ENCODE data around the gene NPIPA1.
A peak's percentile ranks its signal among the peaks of the same experiment; 100 is the strongest.
"Not testable (repeated sequence)": the region's sequence is repeated elsewhere in the genome, so short reads cannot be mapped to it uniquely, and the experiment has no call there.

Gene NPIPA1

GRCh38 chr16:14930971-14931370 lies 6.3 kb upstream of the NPIPA1 start:
- not testable (repeated sequence) for DNase-seq (ENCODE audit: low spot score)

GRCh38 chr16:14932581-14933375 lies 4.5 kb upstream of the NPIPA1 start:
- DNase-seq (ENCODE audit: low spot score) = not testable (repeated sequence)

- not testable (repeated sequence) for DNase-seq (ENCODE audit: low spot score)
These were observed 751 bp downstream of the NPIPA1 start for GRCh38 chr16:14937994-14938393.

- DNase-seq (ENCODE audit: low spot score) = not testable (repeated sequence)
These were observed 5.4 kb downstream of the NPIPA1 start for GRCh38 chr16:14942686-14943085.

- no peak for DNase-seq (ENCODE audit: low spot score)
These were observed 18.4 kb downstream of the NPIPA1 start for GRCh38 chr16:14955546-14956231.

GRCh38 chr16:14957576-14958322 lies 20.5 kb downstream of the NPIPA1 start:
- no peak for DNase-seq (ENCODE audit: low spot score)

GRCh38 chr16:14958323-14958600 lies 21.0 kb downstream of the NPIPA1 start:
- DNase-seq (ENCODE audit: low spot score) = no peak

- no peak for DNase-seq (ENCODE audit: low spot score)
These were observed 21.7 kb downstream of the NPIPA1 start for GRCh38 chr16:14958970-14959369.

GRCh38 chr16:14961405-14962186 lies 24.4 kb downstream of the NPIPA1 start:
- no peak for DNase-seq (ENCODE audit: low spot score)

- no peak for DNase-seq (ENCODE audit: low spot score)
These were observed 26.3 kb downstream of the NPIPA1 start for GRCh38 chr16:14963281-14964173.

- no peak for DNase-seq (ENCODE audit: low spot score)
These were observed 28.1 kb downstream of the NPIPA1 start for GRCh38 chr16:14965328-14965727.

GRCh38 chr16:14969795-14970194 lies 32.6 kb downstream of the NPIPA1 start:
- not testable (repeated sequence) for DNase-seq (ENCODE audit: low spot score)

GRCh38 chr16:14971621-14972228 lies 34.5 kb downstream of the NPIPA1 start:
- DNase-seq (ENCODE audit: low spot score) = not testable (repeated sequence)

GRCh38 chr16:14973785-14974322 lies 36.6 kb downstream of the NPIPA1 start:
- not testable (repeated sequence) for DNase-seq (ENCODE audit: low spot score)

GRCh38 chr16:14974331-14974655 lies 37.0 kb downstream of the NPIPA1 start:
- peak; percentile 85 for DNase-seq (ENCODE audit: low spot score)

- DNase-seq (ENCODE audit: low spot score) = peak; percentile 94
These were observed 37.6 kb downstream of the NPIPA1 start, which contains the start of gene PDXDC1 for GRCh38 chr16:14974656-14975417. Gene PDXDC1, plus strand, starts transcription at chr16:14975026. Its CDS starts 174 bp downstream, at chr16:14975200.

- peak; percentile 33 for DNase-seq (ENCODE audit: low spot score)
These were observed 38.4 kb downstream of the NPIPA1 start for GRCh38 chr16:14975418-14976194.

GRCh38 chr16:14976971-14977736 lies 39.9 kb downstream of the NPIPA1 start:
- not testable (repeated sequence) for DNase-seq (ENCODE audit: low spot score)
